ENCODE data around the gene ARMC9.
"Not testable (repeated sequence)": the region's sequence is repeated elsewhere in the genome, so short reads cannot be mapped to it uniquely, and the experiment has no call there.

ARMC9 gene

DNA sequence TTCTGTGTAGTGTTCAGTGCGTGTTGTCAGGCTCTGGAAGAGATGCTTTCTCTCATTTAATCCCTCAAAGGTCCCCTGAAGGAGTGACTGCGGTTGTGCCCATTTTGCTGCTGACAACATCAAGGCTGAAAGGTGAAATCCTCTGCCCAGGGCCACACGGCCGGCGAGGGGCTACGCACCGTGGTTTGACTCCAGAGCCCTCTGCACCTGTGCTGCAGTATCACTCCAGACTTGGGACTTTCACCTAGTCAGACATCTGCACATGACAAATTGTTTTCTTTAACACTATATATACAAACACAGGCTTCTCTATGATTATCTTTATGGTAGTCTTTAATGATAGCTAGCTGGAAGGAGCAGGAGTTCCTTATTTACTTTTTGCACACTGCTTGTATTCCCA is 90.2 kb downstream of the ARMC9 start:
- DNase-seq, result no peak

DNA sequence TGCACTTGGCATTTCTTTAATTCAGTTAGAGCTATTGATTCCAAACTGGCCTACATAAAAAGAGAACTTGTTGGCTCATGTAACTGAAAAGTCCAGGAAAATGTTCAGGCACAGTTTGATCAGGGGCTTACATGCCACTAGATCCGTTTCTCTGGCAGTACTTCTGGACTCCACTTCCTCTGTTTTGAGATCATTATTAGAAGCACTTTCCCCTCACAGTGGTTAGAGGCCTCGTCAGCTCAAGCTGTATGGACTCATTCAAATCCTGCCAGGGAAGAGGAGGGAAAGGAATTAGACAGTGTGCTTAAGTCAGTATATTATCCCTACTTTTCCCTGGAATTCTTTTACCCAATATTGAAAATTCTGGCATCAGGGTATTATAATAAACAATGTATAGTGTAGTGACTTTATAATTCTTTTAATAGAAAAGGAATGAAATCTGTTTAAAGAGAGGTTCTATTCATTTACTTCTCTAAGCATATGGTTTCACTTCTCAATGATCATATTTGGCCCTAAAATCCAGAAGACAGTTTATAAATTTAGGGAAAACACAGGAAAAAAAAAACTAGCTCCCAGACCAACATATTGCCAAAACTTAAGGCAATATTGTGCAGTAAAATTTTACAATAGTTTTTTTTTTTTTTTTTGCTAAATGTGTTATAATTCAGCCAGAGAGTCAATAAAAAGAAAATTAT is 92.0 kb downstream of the ARMC9 start:
- no peak for DNase-seq

DNA sequence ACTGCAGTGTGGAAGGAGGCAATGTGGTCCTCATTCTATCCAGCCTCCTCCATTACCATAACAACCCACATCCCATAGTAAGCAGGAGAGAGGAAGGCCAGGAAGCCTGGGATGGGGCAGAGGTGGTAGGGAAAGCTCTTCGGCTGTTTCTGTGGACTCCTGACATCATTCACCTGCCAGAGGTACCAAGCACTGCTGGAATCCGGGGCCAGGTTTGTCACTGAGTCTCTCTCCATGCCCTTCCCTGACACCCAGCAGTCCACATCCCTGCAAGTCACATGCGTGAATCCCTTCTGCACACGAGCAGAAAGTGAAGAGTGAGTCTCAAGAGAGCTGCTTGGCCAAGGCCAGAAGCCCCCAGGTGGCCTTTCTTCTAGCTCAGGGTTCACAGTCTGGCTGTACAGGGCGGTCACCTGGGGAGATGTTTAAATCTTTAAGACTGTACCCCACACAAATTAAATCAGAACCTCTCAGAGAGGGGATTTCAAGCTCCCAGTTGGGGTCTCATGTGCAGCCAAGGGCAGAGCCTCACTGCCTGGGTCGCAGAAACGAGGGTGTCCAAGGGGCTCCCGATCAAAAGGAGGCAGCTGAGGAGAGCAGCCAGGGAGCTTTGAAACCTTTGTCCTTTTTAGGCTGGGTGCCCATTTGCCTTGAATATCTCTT is 94.2 kb downstream of the ARMC9 start:
- no peak for DNase-seq

DNA sequence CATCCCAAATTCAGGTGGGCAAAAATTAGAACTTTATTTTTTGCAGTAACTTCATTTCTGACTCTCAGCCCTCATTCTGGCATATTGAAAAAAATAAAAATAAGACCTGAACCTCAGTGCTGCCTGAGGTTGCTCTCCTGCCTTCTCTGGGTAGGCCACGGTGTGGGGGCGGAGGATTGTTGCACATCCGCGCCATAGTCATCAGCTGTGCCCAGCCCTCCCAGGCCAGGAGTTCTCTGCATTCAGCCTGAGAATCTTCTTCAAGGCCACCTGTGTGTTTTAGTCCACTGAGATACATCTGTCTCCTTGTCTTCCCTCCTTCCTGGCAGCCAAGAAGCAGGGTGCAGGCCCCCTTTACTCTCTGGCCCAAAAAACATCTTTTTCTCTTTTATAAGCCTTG is 94.7 kb downstream of the ARMC9 start:
- DNase-seq, result no peak

DNA sequence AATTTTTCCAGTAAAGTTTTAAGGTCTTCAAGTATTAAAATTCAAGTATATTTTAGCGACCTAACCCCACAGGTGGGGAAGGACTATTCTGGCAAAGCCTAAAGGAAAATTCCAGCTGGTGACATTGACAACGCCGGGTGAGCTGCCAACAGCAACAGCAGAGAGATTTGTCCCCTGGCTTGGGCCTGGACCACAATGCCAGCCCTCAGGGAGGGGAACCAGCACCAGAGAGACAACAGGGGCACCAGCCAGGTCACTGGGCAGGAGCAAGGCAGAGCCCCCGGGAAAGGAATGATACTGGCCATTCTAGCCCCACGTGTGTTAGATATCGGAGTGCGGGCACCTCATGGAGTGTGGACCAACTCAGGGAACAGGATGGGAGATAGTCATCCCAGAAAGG is 95.7 kb downstream of the ARMC9 start:
- DNase-seq, result no peak

DNA sequence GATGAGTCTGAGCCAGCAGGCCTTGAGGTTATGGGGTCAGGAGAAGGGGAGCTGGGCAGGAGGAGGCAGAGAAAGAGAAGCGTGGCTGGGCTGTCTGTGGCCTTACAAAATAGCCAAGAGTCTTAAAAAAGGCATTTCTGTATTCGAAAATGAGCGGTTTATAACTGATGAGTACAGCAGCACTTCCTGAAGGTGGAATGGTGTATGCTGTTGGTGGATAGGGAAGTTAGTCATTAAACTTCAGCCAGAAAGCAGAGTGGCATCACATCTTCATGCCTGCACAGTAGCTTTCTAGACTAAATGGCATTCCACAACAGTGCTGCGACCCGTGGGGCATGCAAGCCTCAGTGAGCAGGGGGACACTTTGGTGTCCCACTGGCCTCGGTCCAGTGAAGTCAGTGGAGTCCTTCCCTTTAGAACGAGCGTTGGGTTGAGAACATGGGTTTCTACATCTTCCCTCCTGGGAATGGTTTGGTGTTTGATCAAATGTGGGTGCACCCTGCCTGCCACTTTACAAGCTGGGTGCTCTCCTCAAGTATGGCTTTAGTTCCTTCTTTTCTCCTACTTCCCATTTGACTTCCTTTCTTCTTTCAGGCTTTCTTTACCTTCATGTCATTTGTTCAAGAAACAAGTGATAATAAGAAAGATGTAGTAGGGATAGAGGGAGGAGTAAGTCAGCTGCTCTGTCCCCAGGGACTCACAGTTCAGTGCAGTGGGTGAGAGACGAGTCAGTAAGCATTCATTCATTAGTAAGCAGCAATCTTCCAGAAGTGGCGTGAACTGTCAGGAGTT is 96.3 kb downstream of the ARMC9 start:
- no peak for DNase-seq

DNA sequence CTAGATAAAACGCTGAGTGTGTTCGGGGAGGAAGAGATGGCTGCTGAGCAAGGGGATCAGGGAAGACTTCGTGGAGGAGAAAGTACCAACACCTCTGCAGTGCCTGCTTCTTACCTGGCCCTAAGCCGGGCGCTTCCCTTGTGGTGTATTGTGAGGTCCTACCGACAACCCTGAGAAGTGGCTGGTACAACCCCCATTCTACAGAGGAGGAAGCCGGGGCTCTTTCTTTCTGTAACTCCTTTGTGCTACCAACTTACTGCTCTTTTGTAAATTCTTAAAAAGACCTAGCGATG is 96.9 kb downstream of the ARMC9 start:
- no peak for DNase-seq

DNA sequence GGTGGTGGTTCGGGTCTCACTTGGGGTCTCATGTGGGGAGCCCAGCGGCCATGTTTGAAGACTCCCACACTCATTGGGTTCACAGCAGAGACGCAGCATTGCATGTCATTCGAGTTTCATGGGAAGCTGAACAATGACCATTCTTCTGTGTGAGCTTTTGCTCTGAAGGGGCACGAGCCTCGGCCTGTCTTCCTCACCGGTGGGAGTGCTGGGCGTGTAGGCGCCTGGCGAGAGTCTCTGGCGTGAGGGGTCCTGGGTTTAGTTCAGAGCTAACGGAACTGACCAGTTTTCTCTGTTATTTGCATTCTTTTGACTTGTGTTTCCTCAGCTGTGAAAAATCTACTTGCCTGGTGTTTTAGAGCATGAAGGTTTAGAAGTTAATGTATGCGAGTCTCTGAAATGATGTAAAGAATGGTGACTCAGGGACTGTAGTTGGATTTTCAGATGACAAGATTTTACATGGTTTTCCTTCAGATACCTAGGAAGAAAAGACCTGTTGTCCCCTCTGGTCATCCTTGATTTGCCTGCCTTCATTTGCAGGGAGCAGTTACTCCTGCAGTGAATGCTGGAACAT is 98.1 kb downstream of the ARMC9 start:
- no peak for DNase-seq

DNA sequence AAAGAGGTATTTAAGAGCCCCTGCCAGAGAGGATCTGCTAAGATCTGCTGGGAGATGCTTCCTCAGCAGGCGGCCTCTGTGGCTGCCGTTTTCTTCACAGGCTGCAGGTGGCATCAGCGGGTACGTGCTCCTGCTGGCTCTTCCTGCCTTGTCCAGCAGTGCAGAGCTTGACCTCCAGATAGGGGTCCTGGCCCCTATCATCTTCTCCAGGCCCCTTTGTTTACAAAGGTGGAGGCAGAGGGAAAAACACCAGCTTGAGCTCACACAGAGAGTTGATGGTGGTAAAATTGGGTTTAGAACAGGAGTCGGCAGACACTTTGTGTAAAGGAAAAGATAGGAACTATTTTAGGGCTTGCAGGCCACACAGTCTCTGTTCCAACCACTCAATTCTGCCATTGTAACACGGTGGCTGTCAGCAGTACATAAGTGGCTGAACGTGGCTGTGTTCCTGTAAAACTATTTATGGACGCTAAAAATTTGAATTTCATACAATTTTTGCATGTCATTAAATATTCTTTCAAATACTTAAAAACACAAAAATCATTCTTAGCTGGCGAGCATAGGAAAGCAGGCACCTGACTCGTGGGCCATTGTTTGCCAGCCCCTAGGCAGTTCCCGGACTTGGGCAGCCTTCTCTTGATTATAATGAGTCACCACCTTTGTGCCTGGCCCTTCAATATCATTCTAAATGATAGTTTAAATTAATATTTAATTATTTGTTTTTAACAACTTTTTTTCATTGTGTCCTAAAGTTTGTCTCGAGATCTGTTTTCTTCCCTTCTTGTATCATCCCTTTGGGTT is 98.9 kb downstream of the ARMC9 start:
- peak; percentile 4 for DNase-seq

DNA sequence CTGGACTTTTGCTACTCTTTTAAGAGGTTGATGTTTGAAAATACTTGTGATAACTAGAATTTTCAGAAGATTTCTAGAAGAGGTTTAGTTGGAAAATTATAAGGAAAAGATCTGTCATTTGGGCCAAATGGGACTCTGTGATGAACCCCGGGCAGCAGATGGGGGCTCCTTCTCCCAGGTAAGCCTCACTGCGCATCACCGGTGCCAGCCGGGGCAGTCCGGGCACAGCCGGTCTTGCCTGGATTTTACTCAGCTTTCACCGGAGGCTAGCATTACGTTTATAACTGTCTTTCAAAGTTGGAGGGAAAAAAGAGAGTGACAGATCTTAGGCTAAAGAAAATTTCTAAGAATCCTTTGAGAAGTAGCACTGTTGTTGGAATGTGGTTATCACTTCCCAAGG is 99.7 kb downstream of the ARMC9 start:
- DNase-seq, result no peak

DNA sequence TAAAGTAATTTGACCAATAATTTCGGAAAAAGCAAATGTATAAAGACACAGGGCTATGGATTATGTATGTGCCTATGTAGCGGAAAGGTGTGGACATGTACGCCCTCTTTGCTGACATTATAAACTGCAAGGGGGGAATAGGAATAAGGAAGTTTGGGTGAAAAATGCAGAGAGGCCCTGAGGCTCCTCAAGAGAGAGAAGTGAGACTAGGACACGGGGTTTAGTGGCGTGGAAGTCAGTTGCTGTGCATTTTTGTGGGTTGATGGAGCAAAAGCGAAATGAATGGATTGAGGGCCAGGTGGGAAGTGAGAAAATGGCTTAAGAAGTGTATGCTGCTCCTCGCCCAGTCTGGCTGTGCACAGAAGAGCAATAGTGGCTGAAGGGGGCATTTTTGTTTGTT is 100.8 kb downstream of the ARMC9 start:
- no peak for DNase-seq

DNA sequence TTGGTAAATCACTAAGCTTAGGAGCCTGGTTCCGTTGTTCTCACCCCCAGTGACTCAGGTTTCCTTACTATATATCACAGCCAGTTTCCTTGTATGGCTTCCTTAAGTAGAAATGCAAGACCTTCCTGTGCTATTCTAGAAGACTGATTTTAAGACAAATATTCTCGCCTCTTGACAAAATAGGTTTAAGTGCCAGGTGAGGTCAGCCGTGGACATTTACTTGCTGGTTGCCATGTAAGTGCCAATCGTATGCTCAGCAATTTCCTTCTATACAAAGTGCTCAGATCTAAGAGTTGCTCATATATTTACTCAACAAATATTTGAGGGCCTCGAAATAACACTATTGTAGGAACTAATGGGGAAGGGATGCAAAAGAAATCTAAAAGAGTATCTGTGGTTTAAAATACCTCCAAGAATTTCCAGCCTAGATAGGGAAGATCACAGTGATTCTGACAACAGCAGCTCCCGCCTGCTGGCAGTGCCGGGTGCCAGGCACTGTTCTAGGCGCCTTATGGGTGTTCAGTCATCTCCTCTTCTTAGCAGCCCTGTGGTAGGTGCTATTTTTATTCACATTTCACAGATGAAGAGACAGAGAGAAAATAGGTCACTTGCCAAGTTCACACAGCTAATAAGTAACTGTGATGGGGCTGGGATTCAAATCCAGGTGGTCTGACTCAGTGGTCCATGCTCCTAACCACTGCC is 101.7 kb downstream of the ARMC9 start:
- no peak for DNase-seq

DNA sequence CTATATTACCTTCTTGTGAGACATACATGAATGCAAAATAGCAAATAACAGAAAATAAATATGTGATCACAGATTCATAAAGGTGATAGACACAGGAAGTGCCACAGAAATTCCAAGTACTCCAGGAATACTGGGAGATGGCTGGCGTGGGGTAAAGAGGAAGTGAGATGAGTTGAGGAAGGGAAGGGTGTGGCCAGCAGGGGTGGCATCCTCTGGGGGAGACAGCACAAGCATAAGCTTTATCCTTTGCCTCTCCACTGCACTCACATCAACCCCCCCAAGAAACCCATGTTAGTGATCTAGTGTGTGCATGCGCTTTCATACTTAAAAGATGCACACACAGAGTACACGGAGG is 102.3 kb downstream of the ARMC9 start:
- no peak for DNase-seq

DNA sequence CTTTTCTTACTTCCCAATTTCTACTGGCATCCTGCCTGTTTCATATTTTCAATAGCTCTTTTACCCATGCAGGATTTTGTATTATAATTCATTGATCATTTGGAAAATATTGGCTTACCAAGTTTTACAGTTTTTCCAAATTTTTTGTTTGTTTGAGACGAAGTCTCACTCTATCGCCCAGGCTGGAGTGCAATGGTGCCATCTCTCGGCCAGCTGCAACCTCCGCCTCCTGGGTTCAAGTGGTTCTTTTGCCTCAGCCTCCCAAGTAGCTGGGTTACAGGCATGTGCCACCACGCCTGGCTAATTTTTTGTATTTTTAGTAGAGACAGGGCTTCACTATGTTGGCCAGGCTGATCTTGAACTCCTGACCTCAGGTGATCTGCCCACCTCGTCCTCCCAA is 105.8 kb downstream of the ARMC9 start:
- DNase-seq, result not testable (repeated sequence)

DNA sequence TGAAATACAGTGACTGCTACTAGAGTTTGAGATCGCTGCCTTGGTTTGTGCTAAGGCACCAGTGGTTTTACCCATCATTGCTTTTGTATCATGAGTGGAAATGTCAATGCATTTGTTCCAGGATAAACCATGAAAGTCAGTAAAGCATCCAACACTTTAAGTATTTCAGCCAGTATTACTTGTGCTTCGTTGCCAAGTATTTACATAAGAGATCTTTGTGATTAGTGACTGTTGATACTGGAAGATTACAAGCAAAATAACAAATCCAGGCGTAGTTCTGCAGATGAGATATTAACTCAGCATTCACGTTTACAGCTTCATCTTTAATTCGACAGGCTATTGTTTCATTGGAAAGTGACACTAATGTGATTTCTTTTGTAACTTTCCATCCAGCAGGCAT is 106.8 kb downstream of the ARMC9 start:
- DNase-seq, result no peak

DNA sequence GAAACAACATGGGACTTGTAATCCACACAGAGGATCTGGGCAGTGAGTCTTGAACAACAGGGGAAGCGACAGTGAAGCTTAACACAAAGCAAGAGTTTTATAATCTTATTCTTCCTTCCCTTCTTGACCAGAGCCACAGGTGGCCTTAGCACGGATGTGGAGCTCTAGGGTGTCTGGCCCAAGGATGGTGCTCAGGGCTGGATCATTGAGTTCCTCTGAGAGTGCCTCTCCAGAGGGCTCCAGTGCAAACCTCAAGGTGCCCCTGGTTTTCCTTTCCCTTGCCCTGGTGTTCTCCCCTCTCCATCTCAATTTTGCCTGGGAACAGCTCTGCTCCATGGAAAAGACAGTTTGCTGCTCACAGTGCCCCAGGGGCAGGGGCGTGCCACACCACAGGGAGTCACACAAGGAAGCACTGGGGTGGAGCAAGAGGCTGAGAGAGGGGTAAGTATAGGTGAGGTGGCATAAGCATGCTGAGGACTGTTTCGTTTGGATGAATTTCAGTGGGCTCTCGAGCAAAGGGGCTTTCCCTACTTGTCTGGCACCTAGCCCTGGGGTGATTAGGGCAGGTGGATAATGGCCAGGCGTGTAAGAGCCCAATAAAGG is 108.5 kb downstream of the ARMC9 start:
- no peak for DNase-seq

DNA sequence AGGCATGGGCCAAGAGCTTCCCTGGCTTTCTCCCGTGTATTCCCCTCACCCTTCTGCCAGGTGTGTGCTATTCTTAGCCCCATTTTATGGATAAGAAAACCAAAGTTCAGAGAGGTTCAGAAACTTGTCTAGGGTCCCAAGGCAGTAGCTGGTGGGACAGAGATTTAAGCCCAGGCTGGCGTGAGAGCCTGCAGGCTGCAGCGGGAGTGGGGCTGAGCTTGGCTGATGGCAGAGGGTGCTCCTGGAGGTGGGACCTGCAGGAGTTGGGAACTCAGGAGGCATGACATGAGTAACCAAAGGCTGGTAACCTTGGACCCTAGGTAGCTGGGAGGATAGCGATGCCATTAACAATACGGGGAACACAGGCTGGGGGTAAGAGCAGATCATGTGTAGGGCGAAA is 109.8 kb downstream of the ARMC9 start:
- no peak for DNase-seq

DNA sequence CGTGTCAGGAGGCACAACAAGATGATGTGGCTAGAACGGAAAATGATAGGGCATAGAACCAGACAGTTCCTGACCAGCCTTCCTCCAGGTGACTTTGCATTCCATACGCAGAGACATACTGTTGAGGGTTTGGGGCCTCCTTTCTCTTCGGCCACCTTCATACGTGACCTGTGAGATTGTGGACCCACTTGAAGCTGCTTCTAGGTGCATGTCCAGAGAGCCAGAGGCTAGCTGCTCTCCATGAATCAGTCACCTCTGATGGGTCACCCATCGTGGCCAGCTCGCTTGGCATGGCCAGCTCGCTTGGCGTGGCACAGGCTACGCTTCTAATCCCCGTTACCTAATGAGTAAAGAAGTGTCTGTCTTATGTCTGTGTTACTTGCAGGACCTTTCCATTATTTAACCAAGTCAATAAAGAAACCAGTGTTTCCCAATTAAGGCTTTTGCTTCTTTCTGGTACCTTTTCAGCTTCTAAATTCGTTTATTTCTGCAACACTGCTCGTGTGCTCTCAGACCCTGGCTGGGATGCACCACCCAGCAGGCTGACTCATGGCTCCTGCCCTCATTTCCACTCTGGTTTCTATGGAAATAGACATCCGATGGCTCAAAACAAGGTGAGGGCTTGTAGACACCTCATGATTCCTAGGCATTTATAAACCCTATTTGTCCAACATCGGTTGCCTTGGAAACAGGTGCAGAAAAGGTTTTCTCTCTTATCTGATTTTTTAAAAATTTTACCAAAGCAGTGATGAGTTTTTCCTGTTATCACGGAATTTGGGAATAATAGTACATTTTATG is 110.4 kb downstream of the ARMC9 start:
- DNase-seq, result no peak

DNA sequence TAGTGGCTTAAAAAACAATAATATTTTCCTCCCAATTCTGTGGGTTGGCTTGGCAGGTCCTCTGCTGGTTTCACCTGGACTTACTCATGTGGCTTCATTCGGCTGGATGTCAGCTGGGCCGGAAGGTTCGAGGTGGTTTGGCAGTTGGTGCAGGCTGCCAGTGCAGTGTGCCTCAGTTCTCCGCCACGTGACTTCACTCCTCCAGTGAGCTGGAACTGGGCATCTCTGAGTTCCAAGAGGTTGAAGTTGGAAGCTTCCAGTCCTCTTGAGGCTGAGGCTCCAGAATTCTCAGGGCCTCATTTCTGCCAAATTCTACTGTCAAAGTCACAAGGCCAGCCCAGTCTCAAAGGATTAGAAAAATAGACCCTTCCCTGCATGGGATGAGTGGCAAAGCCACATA is 113.6 kb downstream of the ARMC9 start:
- no peak for DNase-seq

DNA sequence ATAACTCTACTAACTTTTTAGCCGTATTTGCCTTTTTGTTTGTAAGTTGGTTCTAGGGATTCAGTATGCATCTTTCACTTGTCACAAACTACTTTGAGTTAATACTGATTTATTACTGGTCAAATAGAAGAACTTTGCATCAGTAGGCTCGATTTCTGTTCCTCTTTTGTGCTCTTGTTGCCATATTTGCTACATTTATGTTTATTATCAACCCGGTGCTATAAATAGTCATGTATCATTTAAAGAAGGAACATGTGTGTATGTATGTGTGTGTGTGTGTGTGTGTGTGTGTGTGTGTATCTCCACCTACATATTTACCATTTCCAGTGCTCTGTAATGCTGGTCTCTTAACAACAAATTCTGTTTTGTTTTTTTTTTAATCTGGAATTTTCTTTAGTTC is 117.5 kb downstream of the ARMC9 start:
- no peak for DNase-seq

DNA sequence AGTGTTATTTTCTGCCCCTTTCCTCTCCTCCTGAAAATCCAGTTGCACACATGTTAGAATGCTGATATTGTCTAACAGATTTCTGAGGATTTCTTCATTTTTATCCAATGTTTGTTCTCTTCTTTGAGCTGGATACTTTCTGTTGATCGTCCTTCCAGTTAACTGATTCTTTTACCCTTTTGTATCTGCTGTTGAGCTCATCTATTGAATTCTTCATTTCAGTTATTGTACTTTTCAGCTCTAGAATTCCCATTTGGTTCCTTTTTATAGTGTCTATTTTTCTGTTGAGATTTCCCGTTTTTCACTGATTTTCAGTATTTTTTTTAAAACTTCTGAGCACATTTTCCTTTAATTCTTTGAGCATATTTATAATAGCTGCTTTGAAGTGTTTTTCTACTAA is 119.1 kb downstream of the ARMC9 start:
- no peak for DNase-seq
